AG10803 (cell line): ENCODE results near the gene RAP1B.
"Not testable (repeated sequence)": the region's sequence is repeated elsewhere in the genome, so short reads cannot be mapped to it uniquely, and the experiment has no call there.

Source experiments
- DNase-seq: peaks from one replicate; pipeline ENCODE4 v3.0.0; 2010; ENCODE audit warnings: low read depth
- H3K4me3 ChIP-seq: 2 replicates; pipeline ENCODE4 v1.5.1; 2011; ENCODE audit warnings: mild to moderate bottlenecking, low read length, control low read depth
- TF ChIP-seq, protein P1 (sequence below): conservative IDR thresholded peaks from 2 replicates; pipeline ENCODE4 v1.5.1; 2011; ENCODE audit warnings: mild to moderate bottlenecking, low read length, control low read depth, inconsistent platforms

Gene RAP1B

DNA sequence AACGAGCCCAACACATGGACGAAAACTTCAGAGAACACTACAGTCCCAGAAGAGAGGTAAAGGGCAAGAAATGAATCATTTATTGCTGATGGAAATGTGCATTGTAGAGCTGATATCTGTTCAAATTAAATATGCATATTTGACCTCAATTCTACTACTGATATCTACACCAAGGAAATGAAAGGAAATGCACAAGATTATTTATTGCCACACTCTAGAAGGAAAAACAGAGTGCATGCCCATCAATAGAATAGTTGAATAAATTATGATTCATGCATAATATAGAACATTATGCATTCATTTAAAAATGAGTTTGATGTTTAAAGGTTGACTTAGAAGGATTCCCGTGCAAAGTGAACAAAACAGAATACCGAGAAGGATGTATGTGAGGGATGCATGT lies 60.5 kb downstream of the RAP1B start:
- no peak for DNase-seq
- H3K4me3 ChIP-seq: no peak overlapping the region
- TF ChIP-seq, protein P1, sequence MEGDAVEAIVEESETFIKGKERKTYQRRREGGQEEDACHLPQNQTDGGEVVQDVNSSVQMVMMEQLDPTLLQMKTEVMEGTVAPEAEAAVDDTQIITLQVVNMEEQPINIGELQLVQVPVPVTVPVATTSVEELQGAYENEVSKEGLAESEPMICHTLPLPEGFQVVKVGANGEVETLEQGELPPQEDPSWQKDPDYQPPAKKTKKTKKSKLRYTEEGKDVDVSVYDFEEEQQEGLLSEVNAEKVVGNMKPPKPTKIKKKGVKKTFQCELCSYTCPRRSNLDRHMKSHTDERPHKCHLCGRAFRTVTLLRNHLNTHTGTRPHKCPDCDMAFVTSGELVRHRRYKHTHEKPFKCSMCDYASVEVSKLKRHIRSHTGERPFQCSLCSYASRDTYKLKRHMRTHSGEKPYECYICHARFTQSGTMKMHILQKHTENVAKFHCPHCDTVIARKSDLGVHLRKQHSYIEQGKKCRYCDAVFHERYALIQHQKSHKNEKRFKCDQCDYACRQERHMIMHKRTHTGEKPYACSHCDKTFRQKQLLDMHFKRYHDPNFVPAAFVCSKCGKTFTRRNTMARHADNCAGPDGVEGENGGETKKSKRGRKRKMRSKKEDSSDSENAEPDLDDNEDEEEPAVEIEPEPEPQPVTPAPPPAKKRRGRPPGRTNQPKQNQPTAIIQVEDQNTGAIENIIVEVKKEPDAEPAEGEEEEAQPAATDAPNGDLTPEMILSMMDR: no peak

DNA sequence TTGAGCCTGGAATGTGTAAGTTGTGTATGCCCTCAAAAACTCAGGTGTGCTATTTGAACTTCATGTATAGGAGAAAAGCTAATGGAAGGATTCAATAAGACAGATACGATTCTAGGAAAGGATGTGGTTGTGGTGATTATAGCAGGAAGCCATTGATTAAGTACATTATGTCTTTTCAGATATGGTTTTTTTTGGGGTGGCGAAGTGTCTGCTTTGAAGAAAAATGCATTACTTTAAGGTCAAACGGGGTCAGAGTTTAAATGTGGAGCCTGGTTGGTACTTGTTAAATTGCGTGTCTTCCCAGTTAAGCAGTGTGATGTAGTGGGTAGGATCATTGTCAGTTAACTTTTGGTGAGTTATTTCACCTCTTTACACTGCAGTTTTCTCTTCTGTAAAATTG lies 63.1 kb downstream of the RAP1B start:
- DNase-seq: no peak
- no peak overlapping the region for H3K4me3 ChIP-seq
- TF ChIP-seq, protein P1: no peak

DNA sequence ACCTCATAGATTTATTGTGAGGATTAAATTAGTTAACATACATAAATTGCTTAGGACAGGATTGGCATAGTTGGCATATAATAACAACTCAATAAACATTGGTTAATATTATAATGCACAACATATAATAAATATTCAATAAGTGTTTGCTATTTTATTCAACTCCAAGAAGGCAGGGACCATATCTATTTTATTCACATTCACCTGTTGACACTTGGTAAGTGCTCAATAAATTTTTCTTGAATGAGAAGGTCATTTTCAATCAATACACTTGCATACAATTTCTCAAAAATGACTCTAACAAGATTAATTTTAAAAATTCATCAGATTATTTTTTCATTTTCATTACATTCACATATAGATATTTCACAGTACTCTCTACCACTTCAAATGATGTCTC lies 63.7 kb downstream of the RAP1B start:
- H3K4me3 ChIP-seq: no peak overlapping the region
- TF ChIP-seq, protein P1: no peak
- no peak for DNase-seq

DNA sequence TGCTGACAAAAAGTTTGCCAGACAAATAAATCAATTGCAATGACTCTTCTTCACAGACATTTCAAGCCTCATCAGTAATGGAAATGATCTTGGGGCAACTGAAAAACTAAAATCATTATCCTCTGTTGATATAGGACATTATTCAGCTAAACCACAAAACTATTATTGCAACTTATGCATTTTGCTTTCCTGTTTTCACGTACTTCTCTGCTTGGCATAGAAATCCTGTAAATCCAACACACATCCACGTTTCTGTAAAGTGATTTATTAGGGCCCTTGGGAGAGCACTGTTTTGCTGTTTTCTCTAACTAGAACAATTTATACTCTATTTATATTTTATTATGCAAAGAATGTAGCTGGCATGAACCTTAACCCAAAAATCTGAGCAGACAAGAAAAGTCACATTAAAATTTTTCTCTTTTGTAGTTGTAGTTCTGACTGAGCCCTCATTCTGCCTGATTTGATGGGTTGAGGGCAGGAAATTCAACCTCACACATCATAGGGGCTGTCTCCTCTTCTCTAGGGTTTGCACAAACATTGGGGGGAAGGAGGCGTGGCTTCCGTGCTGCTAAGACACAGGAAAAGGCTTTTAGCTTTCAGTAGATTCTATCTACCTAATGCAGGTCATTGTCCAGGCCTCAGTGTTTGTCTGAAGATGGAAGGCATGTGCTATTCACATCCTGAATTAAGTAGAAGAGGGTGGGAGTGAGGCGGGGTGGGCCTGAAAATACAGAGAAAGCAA lies 64.6 kb downstream of the RAP1B start:
- peak; percentile 60 for DNase-seq
- H3K4me3 ChIP-seq: no peak overlapping the region
- TF ChIP-seq, protein P1: no peak

DNA sequence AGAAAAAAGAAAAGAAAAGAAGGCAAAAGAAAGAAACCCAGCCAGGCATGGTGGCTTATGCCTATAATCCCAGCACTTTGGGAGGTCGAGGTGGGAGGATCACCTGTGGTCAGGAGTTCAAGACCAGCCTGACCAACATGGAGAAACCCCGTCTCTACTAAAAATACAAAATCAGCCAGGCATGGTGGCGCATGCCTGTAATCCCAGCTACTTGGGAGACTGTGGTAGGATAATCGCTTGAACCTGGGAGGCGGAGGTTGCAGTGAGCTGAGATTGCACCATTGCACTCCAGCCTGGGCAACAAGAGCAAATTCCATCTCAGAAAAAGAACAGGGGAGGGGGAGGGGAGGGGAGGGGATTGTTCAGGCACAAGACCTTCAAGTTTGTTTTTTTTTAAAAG lies 66.2 kb downstream of the RAP1B start:
- not testable (repeated sequence) for DNase-seq, H3K4me3 ChIP-seq

DNA sequence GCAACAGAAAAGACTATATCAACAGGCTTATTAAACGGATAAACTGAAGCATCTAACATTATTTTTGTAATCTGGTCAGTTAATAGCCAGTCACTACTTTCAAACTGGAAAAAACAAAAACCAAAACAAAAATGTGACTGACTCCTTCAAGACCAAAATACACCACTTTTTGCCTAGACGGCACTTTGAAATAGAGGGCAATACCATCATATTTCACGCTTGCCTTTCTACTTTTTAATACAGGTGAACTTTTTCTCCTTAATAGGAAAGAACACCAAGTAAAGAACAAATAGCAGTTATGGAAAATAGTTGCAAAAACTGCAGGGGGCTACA lies 75.5 kb downstream of the RAP1B start:
- DNase-seq: no peak
- TF ChIP-seq, protein P1: no peak
- H3K4me3 ChIP-seq: peak overlapping the region; percentile 83

DNA sequence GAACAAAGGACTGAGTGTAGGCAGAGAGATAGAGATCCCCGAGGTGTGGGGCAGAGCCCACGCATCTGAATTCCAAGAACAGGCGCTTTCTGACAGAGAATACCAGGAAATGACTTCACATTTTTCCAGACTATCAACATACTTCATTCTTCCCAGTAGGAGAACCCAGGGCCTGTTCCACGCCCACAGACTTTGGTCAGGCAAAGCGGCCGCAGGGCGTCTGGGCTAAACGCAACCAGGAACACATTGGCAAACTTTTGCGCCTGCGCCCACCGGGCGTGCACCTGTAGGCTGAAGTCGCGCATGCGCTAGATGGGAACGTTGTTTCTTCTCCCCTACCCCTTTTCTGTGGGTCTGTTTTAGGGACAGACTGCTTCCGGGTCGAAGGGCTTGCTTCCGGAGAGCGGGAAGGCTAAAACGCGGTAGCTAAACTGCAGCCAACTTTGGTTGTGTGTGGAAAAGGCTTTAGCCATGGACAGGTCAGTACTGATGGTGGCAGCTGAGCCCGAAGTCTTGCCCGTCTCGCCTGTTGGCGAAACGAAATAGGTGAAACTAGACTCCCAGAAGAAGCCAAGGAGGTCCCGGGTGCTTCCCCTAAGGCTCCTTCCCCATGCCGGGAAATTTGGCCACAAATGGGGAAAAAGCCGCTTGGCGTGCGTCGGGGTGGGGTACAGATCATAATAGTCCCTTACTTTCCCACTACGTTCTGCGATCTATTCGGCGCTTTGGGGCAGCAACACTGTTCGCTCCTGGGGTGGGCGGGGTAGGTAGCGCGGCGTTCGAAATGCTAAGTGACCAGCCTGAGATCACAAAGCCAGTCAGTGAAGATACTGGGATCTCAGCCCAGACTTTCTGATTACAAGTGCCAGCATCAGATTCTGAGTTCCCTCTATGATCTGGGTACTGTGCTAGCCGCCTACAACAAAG lies 76.2 kb downstream of the RAP1B start, which contains the start of gene NUP107:
Gene NUP107, plus strand, starts transcription at position 384 of the 927 bp plus-strand sequence. Its CDS starts 88 bp downstream, at position 472.
- H3K4me3 ChIP-seq: peak within 1 kb of the TSS; percentile 83
- TF ChIP-seq, protein P1: peak; percentile 46
- peak; percentile 98 for DNase-seq
